GM23248 (cell line): ENCODE measurements around the gene SACS.

Source experiments
- EZH2 ChIP-seq: fragments of 200-600 bp; sonication (generic); IDR thresholded peaks from 2 replicates; pipeline ENCODE4 v1.6.1; 2018; ENCODE audit warnings: antibody characterized with exemption, mild to moderate bottlenecking; ENCODE audit not compliant: insufficient read depth, poor library complexity, severe bottlenecking
- EZH2phosphoT487 ChIP-seq: fragments of 200-600 bp; sonication (generic); IDR thresholded peaks from 2 replicates; pipeline ENCODE4 v1.6.1; 2018; ENCODE audit warnings: antibody characterized with exemption, moderate library complexity, mild to moderate bottlenecking, low read depth; ENCODE audit not compliant: insufficient read depth

DNA sequence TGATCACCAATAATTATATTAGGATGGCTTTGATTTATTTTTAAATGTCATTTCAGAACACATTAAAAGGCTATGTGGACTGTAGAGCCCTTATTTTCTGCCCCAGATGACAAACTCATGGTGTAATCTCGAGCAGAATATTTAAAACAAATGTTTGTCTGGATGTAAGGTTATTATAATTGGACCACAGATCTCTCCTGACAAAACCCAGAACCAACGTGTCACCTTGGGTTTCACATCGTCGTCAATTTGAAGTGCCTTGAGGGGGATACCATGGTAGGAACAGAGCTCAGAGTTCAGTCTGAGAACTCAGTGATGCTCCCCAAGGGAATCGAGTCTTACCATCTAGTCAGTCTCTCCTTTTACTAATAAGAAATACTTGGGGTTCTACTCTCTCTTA lies 2.8 kb downstream of the SACS start:
- TF ChIP-seq EZH2 (no peak), EZH2phosphoT487 (no peak)
